GM10248 (cell line): Measurements from ENCODE around the gene CFAP65.

Experiments
- CTCF ChIA-PET: fragments of 300-600 bp; sonication (Branson Sonifier 250); formaldehyde crosslinking; extraction: SDS; loops from one replicate; lab custom pipeline; 2021; ENCODE audit warnings: antibody characterized with exemption; lab: Yijun Ruan, JAX
- POLR2A ChIA-PET: fragments of 350-650 bp; sonication (Branson Sonifier 250); formaldehyde crosslinking; extraction: SDS; loops from one replicate; lab custom pipeline; 2020; ENCODE audit warnings: antibody characterized with exemption; lab: Yijun Ruan, JAX
- DNase-seq: peaks from one replicate; pipeline ENCODE4 v3.0.0; 2012; ENCODE audit errors: extremely low spot score
- CTCF ChIP-seq: IDR thresholded peaks from 2 replicates; pipeline ENCODE4 v1.5.1; 2012; ENCODE audit warnings: mild to moderate bottlenecking, low read depth; ENCODE audit errors: extremely low read depth, missing control alignments, control extremely low read depth

The CFAP65 gene

GRCh38 chr2:218988650-218989049, 52.7 kb downstream of the CFAP65 start:
- no peak for TF ChIP-seq CTCF
- CTCF ChIA-PET = interaction anchor here (0.9 to 3.7 kb wide), 3 partner anchors 8 to 41 kb away, joined by 3 to 23 read pairs (median 4); no protein-coding TSS in a partner anchor
- DNase-seq = no peak
- POLR2A ChIA-PET = no interaction called here

- no peak for TF ChIP-seq CTCF
- ChIA-PET POLR2A (no interaction called here), CTCF (interaction anchor here (0.9 to 3.7 kb wide), 5 partner anchors 7 to 112 kb away, joined by 3 to 23 read pairs (median 4); no protein-coding TSS in a partner anchor)
- no peak for DNase-seq
Measured at GRCh38 chr2:218988164-218988563, 53.2 kb downstream of the CFAP65 start.

GRCh38 chr2:218986148-218986761, 55.1 kb downstream of the CFAP65 start:
- ChIA-PET CTCF (no interaction called here), POLR2A (no interaction called here)
- no peak for TF ChIP-seq CTCF
- no peak for DNase-seq

- POLR2A ChIA-PET = no interaction called here
- no peak for DNase-seq
- CTCF ChIA-PET = interaction anchor here (1.6 kb wide), 1 partner anchor 10 kb away, joined by 3 read pairs; no protein-coding TSS in a partner anchor
- TF ChIP-seq CTCF = no peak
Measured at GRCh38 chr2:218985325-218986091, 55.8 kb downstream of the CFAP65 start.

GRCh38 chr2:218985021-218985324, 56.3 kb downstream of the CFAP65 start, which contains the start of gene FEV:
Gene FEV (minus strand): TSS chr2:218985184. CDS start chr2:218985075, 109 bp downstream.
- no peak for TF ChIP-seq CTCF

GRCh38 chr2:218984239-218985020, 56.9 kb downstream of the CFAP65 start:
- DNase-seq = no peak
- TF ChIP-seq CTCF = no peak
- ChIA-PET POLR2A (no interaction called here), CTCF (interaction anchor here (1.6 kb wide), 1 partner anchor 9 kb away, joined by 3 read pairs; no protein-coding TSS in a partner anchor)

More at GRCh38 chr2:218985021-218985324, 56.3 kb downstream of the CFAP65 start, which contains the start of gene FEV:
- ChIA-PET CTCF (interaction anchor here (1.6 kb wide), 1 partner anchor 10 kb away, joined by 3 read pairs; no protein-coding TSS in a partner anchor), POLR2A (no interaction called here)
- DNase-seq = no peak
